Endothelial cell of hepatic sinusoid (primary cell): ENCODE results near the gene GTF2F2.

Experiments used
- in situ Hi-C: cut with HindIII; loops from 2 replicates; pipeline ENCODE4 v1.10.0; 2017; ENCODE audit warnings: low sequenced_read_pairs

Gene GTF2F2

GRCh38 chr13:45119991-45120864 is at the start of gene GTF2F2:
Gene GTF2F2, plus strand, starts transcription at chr13:45120510. Its CDS starts 146 bp downstream, at chr13:45120656.
- in situ Hi-C loops, result loop anchor here (10.0 kb wide), 1 partner anchor 165 kb away; no protein-coding TSS in a partner anchor

GRCh38 chr13:45073809-45074208 is 46.5 kb upstream of the GTF2F2 start:
- in situ Hi-C loops, result no loop called here

- in situ Hi-C loops, result no loop called here
These were observed 45.6 kb upstream of the GTF2F2 start for GRCh38 chr13:45074721-45075120.

GRCh38 chr13:45078003-45078402 is 42.3 kb upstream of the GTF2F2 start:
- in situ Hi-C loops, result no loop called here

GRCh38 chr13:45082964-45083363 is 37.3 kb upstream of the GTF2F2 start:
- in situ Hi-C loops, result no loop called here

GRCh38 chr13:45084515-45084914 is 35.8 kb upstream of the GTF2F2 start:
- in situ Hi-C loops, result no loop called here

GRCh38 chr13:45086484-45086883 is 33.8 kb upstream of the GTF2F2 start:
- in situ Hi-C loops, result no loop called here

GRCh38 chr13:45092663-45093062 is 27.6 kb upstream of the GTF2F2 start:
- in situ Hi-C loops, result no loop called here

- in situ Hi-C loops, result no loop called here
These were observed 19.6 kb upstream of the GTF2F2 start for GRCh38 chr13:45100573-45101262.

GRCh38 chr13:45101327-45102018 is 18.8 kb upstream of the GTF2F2 start:
- in situ Hi-C loops, result no loop called here

GRCh38 chr13:45102136-45102507 is 18.2 kb upstream of the GTF2F2 start:
- in situ Hi-C loops, result no loop called here

- in situ Hi-C loops, result no loop called here
These were observed 16.9 kb upstream of the GTF2F2 start for GRCh38 chr13:45103449-45103848.

- in situ Hi-C loops, result no loop called here
These were observed 16.0 kb upstream of the GTF2F2 start for GRCh38 chr13:45104261-45104660.

GRCh38 chr13:45105895-45106294 is 14.4 kb upstream of the GTF2F2 start:
- in situ Hi-C loops, result no loop called here

- in situ Hi-C loops, result no loop called here
These were observed 12.8 kb upstream of the GTF2F2 start for GRCh38 chr13:45107539-45107938.

GRCh38 chr13:45108716-45109101 is 11.6 kb upstream of the GTF2F2 start:
- in situ Hi-C loops, result no loop called here

- in situ Hi-C loops, result no loop called here
These were observed 11.1 kb upstream of the GTF2F2 start for GRCh38 chr13:45109102-45109720.

- in situ Hi-C loops, result no loop called here
These were observed 6.8 kb upstream of the GTF2F2 start for GRCh38 chr13:45113233-45114224.

- in situ Hi-C loops, result no loop called here
These were observed 780 bp upstream of the GTF2F2 start for GRCh38 chr13:45119469-45119990.
